IMR-90 (cell line): Measurements from ENCODE around the gene TRIML1. TPM values are rescaled to one million over a fixed set of nuclear protein-coding genes. Genes with fewer than 3 reads are reported as not detected.

ENCODE experiments used
- microRNA-seq, 2 experiments: library from miRNA; stranded (forward) in 1 of 2; unstranded in 1 of 2; fragments of 10-50 nt in 1 of 2; fragments of <30 nt in 1 of 2; gene quantifications in 1 of 2; microRNA quantifications in 1 of 2; one replicate each; pipeline versions ENCODE3 to v1.1.0; 2013 to 2020; ENCODE audit not compliant: insufficient read depth in 1 of 2, insufficient read length in 1 of 2, unreplicated experiment in 1 of 2
- polyA plus RNA-seq, 3 experiments: library from polyadenylated mRNA; depleted of rRNA; stranded (reverse); fragments of >200 nt; gene quantifications; 2 replicates each; pipeline ENCODE4 v1.2.3, GENCODE V29; 2012; ENCODE audit warnings: low replicate concordance in 1 of 3
- small RNA-seq, 5 experiments: library from RNA; depleted of rRNA; stranded (forward); fragments of <200 nt; gene quantifications; one replicate each; pipeline ENCODE3, GENCODE V24; 2012
- total RNA-seq: library from RNA; depleted of rRNA; stranded (reverse); fragments of >200 nt; gene quantifications from 2 replicates; pipeline ENCODE4 v1.2.3, GENCODE V29; 2012; rRNA removed

Gene TRIML1
- total and polyA plus RNA-seq, 2 of the 4 experiments (the other 2 are of a cell fraction), result not detected

Small RNA genes within 50 kb of the gene (microRNA-seq; reads per million reads assigned to microRNA genes)
- gene RNU6-173P (ENCODE audit: insufficient read depth, insufficient read length), result not detected

Small RNA genes within 50 kb of the gene (small RNA-seq; reads per million reads assigned to genes)
- 0 to 0.08 (median 0) reads per million in 5 experiments for gene RNU6-173P

Other genes starting within 250 kb of the TRIML1 start
- not detected in 2 replicates for gene ZFP42, start 143.7 kb upstream of the TRIML1 start, total RNA-seq
- gene ZFP42, start 143.7 kb upstream of the TRIML1 start, polyA plus RNA-seq (2012; rRNA removed), result not detected in 2 replicates
- gene TRIML2, start 29.8 kb upstream of the TRIML1 start, total RNA-seq, result 0.18 and 0.28 TPM in 2 replicates
- 0.10 and 0.21 TPM in 2 replicates for gene TRIML2, start 29.8 kb upstream of the TRIML1 start, polyA plus RNA-seq (2012; rRNA removed)